ENCODE measurements around the gene CCDC175. TPM values are rescaled to one million over a fixed set of nuclear protein-coding genes. Genes with fewer than 3 reads are reported as not detected.

The CCDC175 gene
- total RNA-seq, 1 experiment from 2014 or later = 0.47 TPM

DNA sequence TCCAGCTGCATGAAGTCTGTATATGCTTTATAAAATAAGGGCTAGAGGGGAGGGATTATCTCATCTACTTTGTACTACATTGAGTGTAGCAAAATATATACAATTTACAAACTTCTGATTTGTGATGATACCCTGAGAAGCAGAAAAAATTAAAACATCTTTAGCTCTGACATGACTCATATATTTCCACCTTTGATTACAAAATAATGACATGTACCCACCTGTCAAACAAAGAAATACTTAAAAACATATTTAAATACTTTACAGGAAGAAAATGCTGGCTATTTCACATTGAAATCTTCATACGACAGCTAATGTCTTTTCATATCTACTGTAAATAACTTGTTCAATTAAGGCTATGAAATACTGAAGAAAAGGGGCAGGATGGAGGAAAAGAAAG lies 114.7 kb downstream of the CCDC175 start:
- H3K9me3 ChIP-seq (ENCODE audit: low read depth, low read length, poor library complexity, severe bottlenecking) = no peaks in the 10 kb centered on the region
- intact Hi-C loops (cut with micrococcal nuclease; ENCODE audit: unreplicated experiment) = no loop called here
- H3K27me3 ChIP-seq (replicated peaks; ENCODE audit: insufficient read depth, low read depth, low read length, poor library complexity) = no peaks in the 10 kb centered on the region
- no peak for DNase-seq (ENCODE audit: low spot score)
- H3K36me3 ChIP-seq (ENCODE audit: insufficient read depth, low read length, poor library complexity, severe bottlenecking) = no peaks in the 10 kb centered on the region
- peaks cover 9% of the 10 kb centered on the region for H3K4me1 ChIP-seq (ENCODE audit: insufficient read depth, low read length, poor library complexity, severe bottlenecking)
- CTCF ChIA-PET = no interaction called here
- H3K27ac ChIP-seq (ENCODE audit: low read depth, low read length, poor library complexity, severe bottlenecking) = no peak overlapping the region
- no TSS peak for BruUV-seq (replicated peaks)
- no peak for TF ChIP-seq EZH2 (IDR thresholded peaks at IDR 0.05; ENCODE audit: borderline replicate concordance, low read depth, low read length, poor library complexity, severe bottlenecking)
- TF ChIP-seq, protein P1, sequence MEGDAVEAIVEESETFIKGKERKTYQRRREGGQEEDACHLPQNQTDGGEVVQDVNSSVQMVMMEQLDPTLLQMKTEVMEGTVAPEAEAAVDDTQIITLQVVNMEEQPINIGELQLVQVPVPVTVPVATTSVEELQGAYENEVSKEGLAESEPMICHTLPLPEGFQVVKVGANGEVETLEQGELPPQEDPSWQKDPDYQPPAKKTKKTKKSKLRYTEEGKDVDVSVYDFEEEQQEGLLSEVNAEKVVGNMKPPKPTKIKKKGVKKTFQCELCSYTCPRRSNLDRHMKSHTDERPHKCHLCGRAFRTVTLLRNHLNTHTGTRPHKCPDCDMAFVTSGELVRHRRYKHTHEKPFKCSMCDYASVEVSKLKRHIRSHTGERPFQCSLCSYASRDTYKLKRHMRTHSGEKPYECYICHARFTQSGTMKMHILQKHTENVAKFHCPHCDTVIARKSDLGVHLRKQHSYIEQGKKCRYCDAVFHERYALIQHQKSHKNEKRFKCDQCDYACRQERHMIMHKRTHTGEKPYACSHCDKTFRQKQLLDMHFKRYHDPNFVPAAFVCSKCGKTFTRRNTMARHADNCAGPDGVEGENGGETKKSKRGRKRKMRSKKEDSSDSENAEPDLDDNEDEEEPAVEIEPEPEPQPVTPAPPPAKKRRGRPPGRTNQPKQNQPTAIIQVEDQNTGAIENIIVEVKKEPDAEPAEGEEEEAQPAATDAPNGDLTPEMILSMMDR (conservative IDR thresholded peaks at IDR 0.05; ENCODE audit: low read depth, low read length) = no peak
- POLR2A ChIA-PET (ENCODE audit: low non-redundant PET) = no interaction called here
- H3K4me3 ChIP-seq (ENCODE audit: low read depth, low read length, poor library complexity, severe bottlenecking) = no peak overlapping the region

DNA sequence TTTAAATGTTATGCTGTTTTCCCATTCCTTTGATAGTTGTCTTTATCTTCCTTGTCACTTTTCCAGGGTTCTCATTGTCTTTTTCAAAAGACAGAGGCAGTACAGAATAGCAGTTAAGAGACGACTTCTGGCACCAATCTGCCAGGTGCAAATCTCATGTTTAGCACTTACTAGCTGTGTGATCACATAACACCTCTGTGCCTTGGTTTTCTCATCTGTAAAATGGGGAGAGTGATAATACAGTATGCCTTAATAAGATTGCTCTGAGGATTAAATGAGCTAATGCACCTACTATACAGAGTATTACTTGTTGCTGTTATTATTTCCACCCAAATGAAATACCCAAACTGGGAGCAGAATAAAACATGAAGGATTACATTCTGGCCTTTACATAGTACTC lies 116.2 kb downstream of the CCDC175 start:
- no peaks in the 10 kb centered on the region for H3K27me3 ChIP-seq (replicated peaks; ENCODE audit: insufficient read depth, low read depth, low read length, poor library complexity)
- DNase-seq (ENCODE audit: low spot score) = no peak
- H3K9me3 ChIP-seq (ENCODE audit: low read depth, low read length, poor library complexity, severe bottlenecking) = no peaks in the 10 kb centered on the region
- CTCF ChIA-PET = no interaction called here
- no peak overlapping the region for H3K4me3 ChIP-seq (ENCODE audit: low read depth, low read length, poor library complexity, severe bottlenecking)
- POLR2A ChIA-PET (ENCODE audit: low non-redundant PET) = no interaction called here
- H3K36me3 ChIP-seq (ENCODE audit: insufficient read depth, low read length, poor library complexity, severe bottlenecking) = no peaks in the 10 kb centered on the region
- intact Hi-C loops (cut with micrococcal nuclease; ENCODE audit: unreplicated experiment) = no loop called here
- TF ChIP-seq, protein P1 (conservative IDR thresholded peaks at IDR 0.05; ENCODE audit: low read depth, low read length) = no peak
- H3K4me1 ChIP-seq (ENCODE audit: insufficient read depth, low read length, poor library complexity, severe bottlenecking) = peaks cover 7% of the 10 kb centered on the region
- H3K27ac ChIP-seq (ENCODE audit: low read depth, low read length, poor library complexity, severe bottlenecking) = no peak overlapping the region
- BruUV-seq (replicated peaks) = no TSS peak

DNA sequence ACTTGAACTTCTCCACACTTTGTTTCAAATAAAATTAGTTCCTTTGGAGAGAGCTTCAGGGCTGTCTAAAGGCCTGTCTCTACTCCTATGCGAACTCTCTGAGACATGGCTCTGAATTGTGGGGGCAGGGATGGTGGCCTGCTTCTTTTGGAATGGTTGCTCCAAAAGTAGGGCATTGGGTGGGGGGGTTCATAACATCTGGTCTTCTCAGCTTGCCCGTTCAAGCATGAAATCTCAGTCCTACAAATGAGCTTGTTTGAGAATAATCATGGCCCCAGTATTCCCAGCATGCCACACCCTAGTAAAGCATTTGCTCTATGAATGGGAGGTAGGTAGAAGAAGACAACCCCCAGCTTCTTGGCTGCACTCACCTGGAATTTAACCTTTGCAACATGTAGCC lies 118.1 kb downstream of the CCDC175 start:
- ChIA-PET CTCF (no interaction called here), POLR2A (ENCODE audit: low non-redundant PET) (no interaction called here)
- Histone ChIP-seq H3K36me3 (ENCODE audit: insufficient read depth, low read length, poor library complexity, severe bottlenecking) (no peaks in the 10 kb centered on the region), H3K4me3 (ENCODE audit: low read depth, low read length, poor library complexity, severe bottlenecking) (no peak overlapping the region), H3K27me3 (replicated peaks; ENCODE audit: insufficient read depth, low read depth, low read length, poor library complexity) (no peaks in the 10 kb centered on the region), H3K27ac (ENCODE audit: low read depth, low read length, poor library complexity, severe bottlenecking) (no peak overlapping the region), H3K9me3 (ENCODE audit: low read depth, low read length, poor library complexity, severe bottlenecking) (no peaks in the 10 kb centered on the region), H3K4me1 (ENCODE audit: insufficient read depth, low read length, poor library complexity, severe bottlenecking) (no peaks in the 10 kb centered on the region)
- TF ChIP-seq, protein P1 (conservative IDR thresholded peaks at IDR 0.05; ENCODE audit: low read depth, low read length) = no peak
- TF ChIP-seq EZH2 (IDR thresholded peaks at IDR 0.05; ENCODE audit: borderline replicate concordance, low read depth, low read length, poor library complexity, severe bottlenecking) = no peak
- DNase-seq (ENCODE audit: low spot score) = no peak
- BruUV-seq (replicated peaks) = no TSS peak
- intact Hi-C loops (cut with micrococcal nuclease; ENCODE audit: unreplicated experiment) = loop anchor here (10.0 kb wide), 1 partner anchor 944 kb away; no protein-coding TSS in a partner anchor

All from A673 (cell line).